Tibial artery (tissue), 4 donors: ENCODE data around the gene CAPN1.

Experiments used
- DNase-seq, 2 donors: peaks; one replicate each; pipeline ENCODE4 v3.0.0-alpha.2; 2019
- H3K27ac ChIP-seq, 2 donors: fragments of 200-600 bp; sonication (generic) in 1 of 2; 1 replicate in 1 of 2; 2 replicates in 1 of 2; pipeline ENCODE4 v1.5.1; 2018 to 2019; ENCODE audit warnings: mild to moderate bottlenecking in 1 of 2
- H3K27me3 ChIP-seq, 2 donors: fragments of 200-600 bp; sonication (generic) in 1 of 2; one replicate each; pipeline versions ENCODE4 v1.5.1 to v1.6.0; 2016 to 2019
- H3K36me3 ChIP-seq, 3 donors: fragments of 200-600 bp; sonication (generic) in 2 of 3; one replicate each; pipeline ENCODE4 v1.5.1; 2016 to 2019; ENCODE audit warnings: mild to moderate bottlenecking in 2 of 3
- H3K4me1 ChIP-seq, 4 donors: fragments of 200-600 bp; sonication (generic) in 2 of 4; 1 replicate in 3 of 4; 2 replicates in 1 of 4; pipeline ENCODE4 v1.5.1; 2016 to 2019
- H3K4me3 ChIP-seq, 2 donors: fragments of 200-600 bp; sonication (generic) in 1 of 2; 1 replicate in 1 of 2; 2 replicates in 1 of 2; pipeline ENCODE4 v1.5.1; 2018 to 2019; ENCODE audit warnings: mild to moderate bottlenecking in 2 of 2
- H3K9me3 ChIP-seq, 3 donors: fragments of 200-600 bp; sonication (generic) in 1 of 3; one replicate each; pipeline ENCODE4 v1.5.1; 2016 to 2019
- CTCF ChIP-seq, 2 experiments: fragments of 200-600 bp in 1 of 2; fragments of 450-650 bp in 1 of 2; IDR thresholded peaks; one replicate each; pipeline ENCODE4 v1.5.1; 2017 to 2019; ENCODE audit warnings: antibody characterized with exemption in 2 of 2, mild to moderate bottlenecking in 1 of 2, moderate library complexity in 1 of 2
- intact Hi-C: fragments of 100-400 bp; cut with DNase I; formaldehyde crosslinking; loops from one replicate; pipeline ENCODE4 v1.15.0; 2023; ENCODE audit warnings: low total_unique reads

The CAPN1 gene

GRCh38 chr11:65134952-65135632 lies 46.6 kb upstream of the CAPN1 start:
- Histone ChIP-seq H3K4me3 (peak overlapping the region; percentile 76 to 92), H3K36me3 (peaks cover 16 to 32% (median 28%) of the 10 kb centered on the region in 3 donors), H3K27me3 (no peaks in the 10 kb centered on the region), H3K27ac (peak overlapping the region; percentile 96), H3K4me1 (peaks cover 5 to 30% (median 28%) of the 10 kb centered on the region in 4 donors), H3K9me3 (no peaks in the 10 kb centered on the region)
- DNase-seq: peak; percentile 89 to 96
- intact Hi-C loops: no loop called here
- TF ChIP-seq CTCF (IDR thresholded peaks at IDR 0.05): peak in 1 of 2 experiments; percentile 16

- intact Hi-C loops: no loop called here
- H3K4me1 ChIP-seq: peaks cover 5 to 30% (median 28%) of the 10 kb centered on the region in 4 donors
- DNase-seq: peak in 1 of 2 donors; percentile 37
Observed at GRCh38 chr11:65135633-65136145, 46.0 kb upstream of the CAPN1 start.

GRCh38 chr11:65136515-65137096 lies 45.1 kb upstream of the CAPN1 start:
- DNase-seq: peak in 1 of 2 donors; percentile 29
- intact Hi-C loops: no loop called here
- Histone ChIP-seq H3K9me3 (no peaks in the 10 kb centered on the region), H3K27me3 (no peaks in the 10 kb centered on the region), H3K4me3 (no peak overlapping the region), H3K4me1 (peaks cover 5 to 30% (median 28%) of the 10 kb centered on the region in 4 donors), H3K36me3 (peaks cover under 1 to 17% (median 13%) of the 10 kb centered on the region in 3 donors), H3K27ac (no peak overlapping the region)
- TF ChIP-seq CTCF (IDR thresholded peaks at IDR 0.05): no peak

More at GRCh38 chr11:65135633-65136145, 46.0 kb upstream of the CAPN1 start:
- Histone ChIP-seq H3K27me3 (no peaks in the 10 kb centered on the region), H3K36me3 (peaks cover 10 to 26% (median 22%) of the 10 kb centered on the region in 3 donors), H3K27ac (peak overlapping the region; percentile 96), H3K4me3 (peak overlapping the region; percentile 76 to 92), H3K9me3 (no peaks in the 10 kb centered on the region)
- TF ChIP-seq CTCF (IDR thresholded peaks at IDR 0.05): no peak

GRCh38 chr11:65141896-65142494 lies 39.7 kb upstream of the CAPN1 start:
- no peaks in the 10 kb centered on the region for H3K36me3 ChIP-seq
- intact Hi-C loops: no loop called here

More at GRCh38 chr11:65141896-65142494, 39.7 kb upstream of the CAPN1 start:
- no peak overlapping the region for H3K4me3 ChIP-seq
- H3K27ac ChIP-seq: no peak overlapping the region
- no peaks in the 10 kb centered on the region for H3K9me3 ChIP-seq
- no peaks in the 10 kb centered on the region for H3K4me1 ChIP-seq
- no peak for TF ChIP-seq CTCF (IDR thresholded peaks at IDR 0.05)
- peak in 1 of 2 donors; percentile 3 for DNase-seq
- H3K27me3 ChIP-seq: no peaks in the 10 kb centered on the region
